GM18907 (cell line): ENCODE measurements around the gene VIPR1.

Experiments used
- ATAC-seq: cut with Tn5 transposase; IDR thresholded peaks from one replicate; pipeline ENCODE4 v1.9.1; 2021; ENCODE audit warnings: mild to moderate bottlenecking, moderate library complexity; ENCODE audit not compliant: unreplicated experiment

The VIPR1 gene

GRCh38 chr3:42493126-42493797 is 9.2 kb upstream of the VIPR1 start:
- no peak for ATAC-seq

- no peak for ATAC-seq
Measured at GRCh38 chr3:42493798-42494151, 8.7 kb upstream of the VIPR1 start.

GRCh38 chr3:42495393-42495792 is 7.0 kb upstream of the VIPR1 start:
- no peak for ATAC-seq

- no peak for ATAC-seq
Measured at GRCh38 chr3:42497009-42497731, 5.3 kb upstream of the VIPR1 start.

- ATAC-seq: no peak
Measured at GRCh38 chr3:42498034-42498433, 4.4 kb upstream of the VIPR1 start.

- no peak for ATAC-seq
Measured at GRCh38 chr3:42498791-42499477, 3.5 kb upstream of the VIPR1 start.

- no peak for ATAC-seq
Measured at GRCh38 chr3:42499478-42499871, 3.0 kb upstream of the VIPR1 start.

- no peak for ATAC-seq
Measured at GRCh38 chr3:42500091-42500490, 2.4 kb upstream of the VIPR1 start.

GRCh38 chr3:42500909-42501308 is 1.5 kb upstream of the VIPR1 start:
- ATAC-seq: no peak

GRCh38 chr3:42501321-42501680 is 1.1 kb upstream of the VIPR1 start:
- no peak for ATAC-seq

GRCh38 chr3:42501681-42502428 is 588 bp upstream of the VIPR1 start:
- no peak for ATAC-seq

- no peak for ATAC-seq
Measured at GRCh38 chr3:42503251-42503924, 945 bp downstream of the VIPR1 start.

- ATAC-seq: no peak
Measured at GRCh38 chr3:42503957-42504333, 1.5 kb downstream of the VIPR1 start.

GRCh38 chr3:42504334-42505127 is 2.1 kb downstream of the VIPR1 start:
- ATAC-seq: no peak

GRCh38 chr3:42505128-42505848 is 2.8 kb downstream of the VIPR1 start:
- ATAC-seq: no peak

GRCh38 chr3:42505849-42506410 is 3.5 kb downstream of the VIPR1 start:
- no peak for ATAC-seq

- no peak for ATAC-seq
Measured at GRCh38 chr3:42507252-42507651, 4.8 kb downstream of the VIPR1 start.

GRCh38 chr3:42507761-42508335 is 5.4 kb downstream of the VIPR1 start:
- ATAC-seq: no peak

GRCh38 chr3:42508562-42508961 is 6.1 kb downstream of the VIPR1 start:
- ATAC-seq: no peak
